Uterus (tissue), 2 donors: Measurements from ENCODE around the gene ZMAT5.

Experiments used
- POLR2A ChIP-seq, 2 donors: fragments of 450-650 bp; IDR thresholded peaks; one replicate each; pipeline ENCODE4 v1.6.1; 2016; ENCODE audit warnings: antibody characterized with exemption in 2 of 2, mild to moderate bottlenecking in 1 of 2, moderate library complexity in 1 of 2
- TF ChIP-seq, protein P1 (sequence below), 4 experiments: fragments of 200-600 bp in 2 of 4; fragments of 450-650 bp in 2 of 4; sonication (generic) in 2 of 4; IDR thresholded peaks; one replicate each; pipeline ENCODE4 v1.5.1; 2016 to 2019; ENCODE audit warnings: antibody characterized with exemption in 4 of 4, mild to moderate bottlenecking in 2 of 4, moderate library complexity in 1 of 4

GRCh38 chr22:29723766-29724165, 43.0 kb downstream of the ZMAT5 start:
- TF ChIP-seq, protein P1, sequence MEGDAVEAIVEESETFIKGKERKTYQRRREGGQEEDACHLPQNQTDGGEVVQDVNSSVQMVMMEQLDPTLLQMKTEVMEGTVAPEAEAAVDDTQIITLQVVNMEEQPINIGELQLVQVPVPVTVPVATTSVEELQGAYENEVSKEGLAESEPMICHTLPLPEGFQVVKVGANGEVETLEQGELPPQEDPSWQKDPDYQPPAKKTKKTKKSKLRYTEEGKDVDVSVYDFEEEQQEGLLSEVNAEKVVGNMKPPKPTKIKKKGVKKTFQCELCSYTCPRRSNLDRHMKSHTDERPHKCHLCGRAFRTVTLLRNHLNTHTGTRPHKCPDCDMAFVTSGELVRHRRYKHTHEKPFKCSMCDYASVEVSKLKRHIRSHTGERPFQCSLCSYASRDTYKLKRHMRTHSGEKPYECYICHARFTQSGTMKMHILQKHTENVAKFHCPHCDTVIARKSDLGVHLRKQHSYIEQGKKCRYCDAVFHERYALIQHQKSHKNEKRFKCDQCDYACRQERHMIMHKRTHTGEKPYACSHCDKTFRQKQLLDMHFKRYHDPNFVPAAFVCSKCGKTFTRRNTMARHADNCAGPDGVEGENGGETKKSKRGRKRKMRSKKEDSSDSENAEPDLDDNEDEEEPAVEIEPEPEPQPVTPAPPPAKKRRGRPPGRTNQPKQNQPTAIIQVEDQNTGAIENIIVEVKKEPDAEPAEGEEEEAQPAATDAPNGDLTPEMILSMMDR (IDR thresholded peaks at IDR 0.05): no peak
- TF ChIP-seq POLR2A (IDR thresholded peaks at IDR 0.05): no peak
